Stimulated activated effector memory CD8-positive, alpha-beta T cell treated with anti-CD3 and anti-CD28 coated beads, Interleukin-12 subunit alpha, Interleukin-12 subunit beta, amount 100 ng/mL, for 72 hours (primary cell): Measurements from ENCODE around the gene MRPL28.
"Not testable (repeated sequence)": the region's sequence is repeated elsewhere in the genome, so short reads cannot be mapped to it uniquely, and the experiment has no call there.

Source experiments
- ATAC-seq: fragments of 150-1000 bp; cut with Tn5 transposase; 2 replicates; pipeline ENCODE4 v1.10.0; 2021
- DNase-seq, 2 donors: peaks; one replicate each; pipeline ENCODE4 v3.0.0; 2021 to 2022; ENCODE audit warnings: low spot score in 2 of 2
- H3K27ac Mint-ChIP-seq: one replicate; pipeline ENCODE4 v1.8.0; 2022; ENCODE audit warnings: mild to moderate bottlenecking, mixed read lengths
- H3K36me3 Mint-ChIP-seq: one replicate; pipeline ENCODE4 v1.8.0; 2022; ENCODE audit warnings: mild to moderate bottlenecking, mixed read lengths
- H3K4me1 Mint-ChIP-seq: one replicate; pipeline ENCODE4 v1.8.0; 2022; ENCODE audit warnings: mixed read lengths
- H3K4me3 Mint-ChIP-seq: one replicate; pipeline ENCODE4 v1.8.0; 2022; ENCODE audit warnings: mild to moderate bottlenecking, mixed read lengths
- H3K9me3 Mint-ChIP-seq: one replicate; pipeline ENCODE4 v1.8.0; 2022; ENCODE audit warnings: mixed read lengths

The MRPL28 gene

DNA sequence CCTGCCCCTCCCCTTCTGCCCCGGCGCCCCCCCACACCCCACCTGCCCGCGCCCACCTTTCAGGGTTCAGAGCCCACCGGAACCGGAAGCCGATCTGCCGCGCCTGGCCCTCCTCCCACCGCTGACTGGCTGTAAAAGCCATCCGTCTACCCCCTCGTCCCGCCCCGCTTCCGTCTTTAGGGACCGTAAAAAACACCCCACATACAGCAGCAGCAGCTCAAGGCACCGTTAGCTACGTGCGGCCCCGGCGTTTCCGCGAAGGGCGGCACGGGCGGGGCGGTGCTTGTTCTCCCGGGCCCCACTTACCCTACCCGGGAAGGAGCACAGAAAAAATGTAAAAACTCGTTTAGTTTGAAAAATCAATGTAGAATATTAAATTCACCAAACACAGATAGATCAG is at the start of gene MRPL28:
TSS of gene MRPL28 (minus strand) at position 96 of the 400 bp plus-strand sequence. CDS start 320 bp downstream, outside the sequence.
- H3K9me3 Mint-ChIP-seq: no peaks in the 10 kb centered on the region
- H3K27ac Mint-ChIP-seq: peak within 1 kb of the TSS; percentile 97
- peaks cover 22% of the 10 kb centered on the region for H3K4me1 Mint-ChIP-seq
- H3K4me3 Mint-ChIP-seq: peak within 1 kb of the TSS; percentile 85
- peaks cover 30% of the 10 kb centered on the region for H3K36me3 Mint-ChIP-seq
- ATAC-seq (peak; percentile 98), DNase-seq (peak; percentile 90 to 98)

DNA sequence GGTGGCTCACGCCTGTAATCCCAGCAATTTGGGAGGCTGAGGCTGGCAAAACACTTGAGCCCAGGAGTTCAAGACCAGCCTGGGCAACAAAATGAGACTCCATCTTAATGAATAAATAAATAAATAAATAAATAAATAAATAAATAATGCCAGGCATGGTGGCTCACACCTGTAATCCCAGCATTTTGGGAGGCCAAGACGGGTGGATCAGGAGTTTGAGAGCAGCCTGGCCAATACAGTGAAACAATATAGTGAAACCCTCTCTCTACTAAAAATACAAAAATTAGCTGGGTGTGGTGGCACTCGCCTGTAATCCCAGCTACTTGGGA is 44.8 kb upstream of the MRPL28 start:
- not testable (repeated sequence) for H3K27ac Mint-ChIP-seq, H3K4me3 Mint-ChIP-seq, ATAC-seq, DNase-seq, H3K36me3 Mint-ChIP-seq, H3K4me1 Mint-ChIP-seq, H3K9me3 Mint-ChIP-seq

DNA sequence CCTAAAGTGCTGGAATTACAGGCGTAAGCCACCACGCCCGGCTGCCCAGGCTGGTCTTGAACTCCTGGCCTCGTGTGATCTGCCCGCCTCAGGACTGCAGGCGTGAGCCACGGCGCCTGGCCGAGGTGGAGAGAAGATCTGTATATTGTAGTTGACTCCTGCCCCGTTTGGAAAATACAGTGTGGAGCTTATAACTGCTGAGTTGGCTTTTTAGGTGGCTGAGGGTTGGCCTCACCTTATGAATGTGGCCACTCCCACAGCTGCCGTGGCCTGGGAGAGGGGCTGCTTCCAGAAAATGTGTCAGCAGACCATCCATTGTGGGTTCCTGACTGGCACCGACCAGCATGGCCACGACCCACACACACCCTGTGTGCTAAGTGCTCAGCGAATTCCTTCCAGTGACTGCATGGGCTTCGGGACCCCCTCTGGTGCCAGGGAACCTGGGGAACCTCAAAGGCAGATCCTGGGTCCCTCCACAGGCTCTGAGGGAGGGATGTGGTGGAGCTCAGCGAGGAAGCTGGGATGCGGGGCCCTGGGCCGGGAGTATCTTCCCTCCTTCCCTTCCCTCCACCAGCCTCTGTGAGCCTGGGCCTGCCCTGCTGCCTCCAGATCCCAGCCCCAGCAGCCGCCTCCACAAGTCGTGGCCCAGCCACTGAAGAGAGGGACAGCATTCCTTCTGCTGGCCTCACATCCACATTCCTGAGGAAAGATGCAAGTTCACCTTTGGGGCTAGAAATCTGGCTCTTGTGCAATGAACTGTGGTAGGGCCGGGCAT is 44.2 kb upstream of the MRPL28 start:
- no peaks in the 10 kb centered on the region for H3K36me3 Mint-ChIP-seq
- ATAC-seq (no peak), DNase-seq (no peak)
- no peak overlapping the region for H3K27ac Mint-ChIP-seq
- H3K4me1 Mint-ChIP-seq: no peaks in the 10 kb centered on the region
- no peaks in the 10 kb centered on the region for H3K9me3 Mint-ChIP-seq
- H3K4me3 Mint-ChIP-seq: no peak overlapping the region

DNA sequence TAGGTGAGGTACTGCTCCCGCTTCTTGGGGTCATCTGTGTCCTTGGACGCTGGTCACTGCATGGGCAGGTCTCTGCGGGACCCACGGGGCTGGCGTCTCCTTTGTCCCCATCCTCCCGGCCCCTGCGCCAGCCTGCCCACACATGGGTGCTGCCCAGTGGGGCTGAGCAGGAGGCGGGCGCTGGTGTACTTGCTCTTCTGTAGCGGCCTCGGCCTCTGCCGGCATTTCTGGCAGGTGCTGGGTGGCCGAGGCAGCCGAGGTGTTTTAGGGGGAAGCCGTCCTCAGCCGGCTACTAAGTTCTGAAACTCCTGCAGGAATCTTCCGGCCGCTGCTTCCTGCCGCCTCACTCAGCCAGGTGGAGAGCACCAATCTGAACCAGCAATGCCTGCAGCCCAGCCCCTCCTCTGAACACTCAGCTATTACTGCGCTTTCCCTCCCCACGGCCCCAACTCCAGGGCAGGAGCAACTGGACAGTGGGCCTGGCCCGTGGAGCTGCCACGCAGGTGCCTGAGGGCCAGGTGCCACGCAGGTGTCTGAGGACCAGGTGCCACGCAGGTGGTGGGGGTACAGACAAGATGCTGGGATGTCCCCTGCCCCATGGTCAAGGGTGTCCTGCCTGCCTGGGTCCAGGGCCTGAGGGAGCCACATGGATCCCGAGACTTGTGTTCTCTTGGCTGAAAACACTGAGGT is 41.4 kb upstream of the MRPL28 start:
- Mint-ChIP-seq H3K9me3 (no peaks in the 10 kb centered on the region), H3K36me3 (no peaks in the 10 kb centered on the region), H3K27ac (no peak overlapping the region), H3K4me1 (no peaks in the 10 kb centered on the region), H3K4me3 (no peak overlapping the region)
- no peak for ATAC-seq
- DNase-seq: no peak

DNA sequence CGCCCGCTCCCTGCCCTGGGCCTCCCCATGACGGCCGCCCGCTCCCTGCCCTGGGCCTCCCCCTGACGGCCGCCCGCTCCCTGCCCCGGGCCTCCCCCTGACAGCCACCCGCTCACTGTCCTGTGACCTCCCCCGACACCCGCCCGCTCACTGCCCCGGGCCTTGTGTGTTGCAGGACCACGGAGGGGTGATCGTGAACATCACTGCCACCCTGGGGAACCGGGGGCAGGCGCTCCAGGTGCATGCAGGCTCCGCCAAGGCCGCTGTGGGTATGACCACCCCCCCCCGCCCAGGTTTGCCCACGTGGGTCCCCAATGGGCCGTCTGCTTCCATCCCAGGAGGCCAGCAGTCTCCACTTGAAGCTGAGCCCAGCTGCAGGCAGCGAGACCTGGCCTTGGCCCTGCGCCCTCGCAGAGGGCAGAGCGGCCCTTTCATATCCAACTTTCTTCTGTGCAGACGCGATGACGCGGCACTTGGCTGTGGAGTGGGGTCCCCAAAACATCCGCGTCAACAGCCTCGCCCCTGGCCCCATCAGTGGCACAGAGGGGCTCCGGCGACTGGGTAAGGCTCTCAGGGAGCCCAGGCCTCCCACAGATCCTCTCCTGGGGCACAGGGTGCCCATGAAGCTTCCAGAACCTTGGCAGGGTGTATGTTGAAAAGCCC is 40.3 kb upstream of the MRPL28 start:
- Mint-ChIP-seq H3K4me1 (no peaks in the 10 kb centered on the region), H3K4me3 (no peak overlapping the region), H3K9me3 (no peaks in the 10 kb centered on the region), H3K36me3 (no peaks in the 10 kb centered on the region), H3K27ac (no peak overlapping the region)
- DNase-seq: no peak
- ATAC-seq: no peak

DNA sequence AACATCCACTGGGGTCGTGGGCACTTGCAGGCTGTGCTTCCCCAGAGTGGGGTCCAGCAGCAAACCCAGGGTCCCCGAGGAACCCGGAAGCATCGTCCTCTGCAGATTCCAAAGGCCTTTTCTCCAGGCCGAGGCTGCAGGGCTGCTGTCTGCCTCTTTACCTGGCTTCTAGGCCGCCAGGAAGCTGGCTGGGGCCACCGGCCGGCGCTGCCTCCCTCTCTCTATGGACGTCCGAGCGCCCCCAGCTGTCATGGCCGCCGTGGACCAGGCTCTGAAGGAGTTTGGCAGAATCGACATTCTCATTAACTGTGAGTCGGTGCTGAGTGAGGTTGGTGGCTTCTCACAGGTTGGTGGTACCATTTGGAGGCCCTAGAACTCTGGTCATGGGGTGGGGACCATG is 36.9 kb upstream of the MRPL28 start:
- DNase-seq (no peak), ATAC-seq (no peak)
- Mint-ChIP-seq H3K27ac (no peak overlapping the region), H3K9me3 (no peaks in the 10 kb centered on the region), H3K36me3 (no peaks in the 10 kb centered on the region), H3K4me3 (no peak overlapping the region), H3K4me1 (no peaks in the 10 kb centered on the region)

DNA sequence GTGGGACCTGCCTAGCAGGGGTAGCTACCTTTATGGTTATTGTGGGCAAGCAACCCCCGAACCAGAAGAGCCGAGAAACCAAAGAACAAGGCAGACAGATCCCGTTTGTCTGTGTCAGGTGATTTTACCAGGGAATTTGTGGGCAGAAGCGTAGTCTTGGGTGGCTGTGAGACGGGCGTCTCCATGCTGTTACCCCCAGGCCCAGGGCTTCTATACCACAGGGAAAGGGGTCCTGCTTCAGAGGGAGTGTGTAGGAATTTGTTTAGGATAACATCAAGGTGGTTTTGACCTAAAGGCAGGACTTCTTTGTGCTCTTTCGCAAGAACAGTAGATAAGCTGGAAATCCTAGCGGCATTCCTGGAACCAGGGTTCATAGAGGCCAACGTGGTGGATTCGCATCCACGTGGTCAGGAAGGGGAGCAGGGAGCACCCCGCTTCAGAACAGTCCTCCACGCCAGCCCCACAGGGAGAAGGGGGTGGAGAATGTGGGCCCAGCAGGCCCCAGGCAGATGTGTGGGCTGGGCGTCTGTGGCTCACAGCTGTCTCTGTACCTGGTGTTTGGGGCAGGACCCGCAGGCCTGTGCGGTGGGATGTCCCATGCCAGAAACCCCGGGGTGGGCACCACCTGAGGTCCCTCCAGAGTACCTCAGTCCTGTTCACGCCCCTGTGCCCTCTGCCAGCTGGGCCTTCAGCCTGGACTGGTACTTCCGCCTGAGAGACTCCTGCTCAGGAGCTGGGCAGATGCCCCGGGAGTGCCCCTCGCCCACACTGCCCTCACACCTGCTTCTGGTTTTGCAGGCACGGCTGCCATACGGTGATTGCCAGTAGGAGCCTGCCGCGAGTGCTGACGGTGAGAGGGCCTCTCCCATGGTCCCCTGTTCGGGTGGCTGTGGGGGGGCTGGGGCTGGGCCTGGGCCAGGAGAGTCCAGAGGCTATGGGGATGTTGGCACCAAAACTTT is 35.5 kb upstream of the MRPL28 start:
- Mint-ChIP-seq H3K9me3 (no peaks in the 10 kb centered on the region), H3K36me3 (no peaks in the 10 kb centered on the region), H3K4me3 (no peak overlapping the region), H3K4me1 (peaks cover under 1% of the 10 kb centered on the region), H3K27ac (no peak overlapping the region)
- DNase-seq (no peak), ATAC-seq (no peak)

DNA sequence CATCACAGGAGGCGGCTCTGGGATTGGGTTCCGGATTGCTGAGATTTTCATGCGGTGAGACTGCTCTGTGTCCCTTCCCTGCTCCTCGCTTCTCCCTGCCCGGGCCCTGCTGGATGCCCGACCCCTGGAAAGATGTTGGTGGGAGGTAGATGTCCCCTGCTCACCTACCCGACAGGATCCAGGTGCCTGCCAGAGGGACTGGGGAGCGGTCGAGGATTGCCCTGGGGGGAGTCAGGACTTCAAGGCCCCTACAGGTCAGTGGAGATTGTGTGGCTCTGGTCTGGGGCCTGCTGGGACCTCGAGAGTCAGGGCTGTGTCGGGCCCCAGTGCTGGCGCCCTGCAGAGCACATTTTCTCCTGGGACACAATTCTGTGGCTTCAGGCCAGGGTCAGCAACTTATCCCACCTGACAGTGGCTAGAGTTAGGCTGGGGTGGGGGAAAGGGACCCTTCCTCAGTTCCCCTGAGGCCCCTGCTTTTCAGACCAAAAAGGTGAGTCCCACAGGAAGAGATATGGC is 34.7 kb upstream of the MRPL28 start:
- Mint-ChIP-seq H3K36me3 (peaks cover 4% of the 10 kb centered on the region), H3K4me3 (no peak overlapping the region), H3K4me1 (peaks cover 8% of the 10 kb centered on the region), H3K9me3 (no peaks in the 10 kb centered on the region), H3K27ac (no peak overlapping the region)
- ATAC-seq: no peak
- no peak for DNase-seq

DNA sequence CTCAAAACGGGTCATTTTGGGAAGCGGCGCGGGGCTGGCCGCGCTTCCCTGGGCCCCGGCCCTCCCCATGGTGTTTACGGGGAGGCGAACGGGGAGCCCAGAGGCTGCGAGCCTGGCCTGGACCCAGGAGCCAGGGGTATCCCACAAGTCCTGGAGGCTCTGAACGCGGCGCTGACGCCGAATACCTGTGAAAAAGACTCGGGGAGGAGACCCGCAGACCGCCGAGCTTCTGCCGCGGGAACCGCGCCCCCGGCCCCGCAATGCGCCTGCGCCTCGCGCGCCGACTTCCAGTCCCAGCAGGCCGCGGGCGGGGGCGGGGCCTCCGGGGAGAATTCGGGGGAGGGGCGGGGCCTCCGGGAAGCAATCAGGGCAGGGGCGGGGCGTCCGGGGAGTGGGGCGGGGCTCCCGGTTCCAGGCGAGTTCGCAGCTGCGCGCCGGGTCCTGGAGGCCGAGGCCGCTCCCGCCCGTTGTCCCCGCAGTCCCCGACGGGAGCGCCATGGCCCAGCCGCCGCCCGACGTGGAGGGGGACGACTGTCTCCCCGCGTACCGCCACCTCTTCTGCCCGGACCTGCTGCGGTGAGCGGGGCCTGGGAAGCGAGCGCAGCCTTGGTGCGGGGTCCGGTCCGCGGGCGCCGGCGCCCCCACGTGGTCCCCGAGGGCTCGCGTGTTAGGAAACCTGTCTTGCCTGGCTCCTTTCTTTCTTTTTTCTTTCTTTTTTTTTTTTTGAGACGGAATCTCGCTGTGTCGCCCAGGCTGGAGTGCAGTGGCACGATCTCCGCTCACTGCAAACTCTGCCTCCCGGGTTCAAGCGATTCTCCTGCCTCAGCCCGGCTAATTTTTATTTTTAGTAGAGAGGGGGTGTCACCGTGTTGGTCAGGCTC is 31.4 kb upstream of the MRPL28 start, which contains the start of gene DECR2:
TSS of gene DECR2 (plus strand) at position 418 of the 881 bp plus-strand sequence. CDS start at position 497, 79 bp downstream.
- peak; percentile 83 for ATAC-seq
- H3K4me3 Mint-ChIP-seq: peak within 1 kb of the TSS; percentile 79
- no peaks in the 10 kb centered on the region for H3K9me3 Mint-ChIP-seq
- H3K36me3 Mint-ChIP-seq: peaks cover 14% of the 10 kb centered on the region
- H3K27ac Mint-ChIP-seq: peak within 1 kb of the TSS; percentile 87
- DNase-seq: peak; percentile 95
- H3K4me1 Mint-ChIP-seq: peaks cover 17% of the 10 kb centered on the region

DNA sequence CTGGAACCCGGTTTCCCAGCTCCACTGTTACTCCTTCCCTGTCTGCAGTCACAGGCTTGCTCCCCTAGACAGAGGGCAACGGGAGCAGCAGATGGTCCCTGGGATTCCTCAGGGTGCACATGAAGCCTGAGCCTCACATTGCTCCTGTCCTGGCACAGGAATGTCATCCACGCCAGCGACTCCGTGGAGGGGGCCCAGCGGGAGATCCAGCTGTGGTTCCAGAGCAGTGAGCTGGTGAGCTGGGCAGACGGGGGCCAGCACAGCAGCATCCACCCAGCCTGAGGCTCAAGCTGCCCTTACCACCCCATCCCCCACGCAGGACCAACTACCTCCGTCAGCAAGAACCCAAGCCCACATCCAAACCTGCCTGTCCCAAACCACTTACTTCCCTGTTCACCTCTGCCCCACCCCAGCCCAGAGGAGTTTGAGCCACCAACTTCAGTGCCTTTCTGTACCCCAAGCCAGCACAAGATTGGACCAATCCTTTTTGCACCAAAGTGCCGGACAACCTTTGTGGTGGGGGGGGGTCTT is 29.8 kb upstream of the MRPL28 start:
- peaks cover 17% of the 10 kb centered on the region for H3K36me3 Mint-ChIP-seq
- no peak for ATAC-seq

DNA sequence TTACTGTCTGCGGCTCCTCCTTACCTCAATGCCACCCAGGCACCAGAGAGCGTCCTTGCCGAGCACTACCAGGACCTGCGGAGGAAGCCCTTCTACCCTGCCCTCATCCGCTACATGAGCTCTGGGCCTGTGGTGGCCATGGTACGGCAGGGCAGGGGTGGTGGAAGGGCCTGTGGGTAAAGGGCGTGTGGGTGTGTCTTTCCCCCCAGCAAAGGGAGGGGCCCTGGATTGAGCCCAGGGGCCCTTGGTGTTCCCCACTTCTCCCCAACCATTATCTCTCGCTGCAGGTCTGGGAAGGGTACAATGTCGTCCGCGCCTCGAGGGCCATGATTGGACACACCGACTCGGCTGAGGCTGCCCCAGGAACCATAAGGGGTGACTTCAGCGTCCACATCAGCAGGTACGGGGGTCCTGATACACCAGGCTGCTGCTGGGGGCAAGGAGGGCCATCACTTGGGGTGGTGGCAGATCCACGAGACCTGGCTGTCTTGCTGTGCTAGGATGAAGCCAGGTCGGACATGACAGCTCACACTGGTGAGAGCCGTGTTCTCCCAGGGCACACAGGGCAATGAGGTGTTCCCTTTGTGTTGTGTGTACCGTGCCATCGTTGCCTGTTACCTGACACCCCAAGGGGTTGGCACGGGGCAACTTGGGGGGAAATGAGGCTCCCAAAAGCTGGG is 29.1 kb upstream of the MRPL28 start:
- Mint-ChIP-seq H3K36me3 (peaks cover 17% of the 10 kb centered on the region), H3K4me3 (peak overlapping the region; percentile 79), H3K27ac (no peak overlapping the region), H3K9me3 (no peaks in the 10 kb centered on the region), H3K4me1 (peaks cover 21% of the 10 kb centered on the region)
- DNase-seq (no peak), ATAC-seq (no peak)

More for the DNA sequence above, 29.8 kb upstream of the MRPL28 start:
- Mint-ChIP-seq H3K9me3 (no peaks in the 10 kb centered on the region), H3K4me1 (peaks cover 21% of the 10 kb centered on the region), H3K4me3 (peak overlapping the region; percentile 79), H3K27ac (peak overlapping the region; percentile 87)
- no peak for DNase-seq

DNA sequence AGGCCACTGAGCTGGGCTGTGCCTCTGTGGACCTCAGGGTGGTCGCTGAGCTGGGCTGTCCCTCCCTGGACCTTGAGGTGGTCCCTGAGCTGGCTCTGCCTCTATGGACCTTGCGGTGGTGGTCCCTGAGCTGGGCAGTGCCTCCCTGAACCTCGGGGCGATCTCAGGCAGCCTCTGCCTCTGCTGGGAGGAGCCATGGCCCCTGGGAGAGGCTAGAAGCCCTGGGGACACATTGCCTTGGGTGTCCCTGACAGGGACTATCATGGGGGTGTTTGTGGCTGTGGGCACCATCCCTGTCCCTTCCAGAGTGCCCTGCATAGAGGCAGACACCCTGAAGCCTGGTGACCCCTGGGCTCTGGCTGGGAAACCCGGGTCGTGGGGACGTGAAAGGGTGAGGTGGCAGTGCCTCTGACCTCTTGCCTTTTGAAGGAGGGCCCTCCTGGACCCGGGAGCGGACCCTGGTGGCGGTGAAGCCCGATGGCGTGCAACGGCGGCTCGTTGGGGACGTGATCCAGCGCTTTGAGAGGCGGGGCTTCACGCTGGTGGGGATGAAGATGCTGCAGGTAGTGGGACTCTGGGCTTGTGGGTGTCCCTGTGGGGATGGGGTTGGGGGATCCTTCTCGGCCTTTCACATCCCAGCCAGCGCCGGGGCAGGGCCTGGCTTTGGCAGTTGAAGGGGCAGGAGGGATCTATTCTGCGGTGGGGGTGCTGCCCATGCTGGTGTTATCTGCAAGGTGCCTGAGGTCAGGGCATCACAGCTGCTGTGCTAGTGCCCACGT is 28.4 kb upstream of the MRPL28 start:
- ATAC-seq (no peak), DNase-seq (no peak)
- no peaks in the 10 kb centered on the region for H3K9me3 Mint-ChIP-seq
- H3K36me3 Mint-ChIP-seq: peaks cover 17% of the 10 kb centered on the region
- H3K4me1 Mint-ChIP-seq: peaks cover 21% of the 10 kb centered on the region
- peak overlapping the region; percentile 40 for H3K27ac Mint-ChIP-seq
- H3K4me3 Mint-ChIP-seq: peak overlapping the region; percentile 58
